Measurements from ENCODE around the gene DSG1.
A peak's percentile ranks its signal among the peaks of the same experiment; 100 is the strongest.
"Not testable (repeated sequence)": the region's sequence is repeated elsewhere in the genome, so short reads cannot be mapped to it uniquely, and the experiment has no call there.

Gene DSG1

GRCh38 chr18:31329787-31330438 is 12.0 kb downstream of the DSG1 start:
- Histone ChIP-seq H3K36me3 (ENCODE audit: insufficient read depth, insufficient read length, low read length) (no peaks in the 10 kb centered on the region), H3K4me3 (ENCODE audit: insufficient read length, low read depth) (no peak overlapping the region), H3K9ac (ENCODE audit: insufficient read length, low read depth) (no peak overlapping the region), H3K4me1 (ENCODE audit: insufficient read depth, insufficient read length) (no peaks in the 10 kb centered on the region), H3K9me3 (ENCODE audit: insufficient read depth, low read length) (no peaks in the 10 kb centered on the region), H3K27me3 (ENCODE audit: insufficient read depth, insufficient read length) (no peaks in the 10 kb centered on the region)
- peak; percentile 47 for DNase-seq (ENCODE audit: low read depth, low spot score)
- TF ChIP-seq YY1 (IDR thresholded peaks at IDR 0.05; ENCODE audit: insufficient read depth, insufficient read length) = no peak
- TF ChIP-seq ZNF274 (IDR thresholded peaks at IDR 0.05; ENCODE audit: low read depth, low read length) = no peak
- TF ChIP-seq SUZ12 (IDR thresholded peaks at IDR 0.05; ENCODE audit: extremely low read depth, insufficient read depth, insufficient read length) = no peak

DNA sequence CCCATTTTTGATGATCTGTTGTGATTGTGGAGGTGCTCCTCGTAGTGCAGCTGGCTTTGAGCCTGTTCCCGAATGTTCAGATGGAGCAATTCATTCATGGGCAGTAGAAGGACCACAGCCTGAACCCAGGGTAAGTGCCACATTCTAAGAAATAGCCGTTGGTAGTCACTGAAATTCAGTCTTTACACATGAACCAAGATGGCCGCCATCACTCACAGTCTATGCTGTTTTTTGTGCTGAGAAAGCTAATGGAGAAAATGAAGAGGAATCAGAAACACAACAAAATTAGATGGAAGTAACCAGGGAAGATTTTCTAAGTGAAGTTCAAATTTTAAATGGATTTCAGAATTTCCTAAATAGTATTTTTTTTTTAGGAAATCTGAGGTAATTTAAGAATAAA is 25.5 kb downstream of the DSG1 start:
- no peaks in the 10 kb centered on the region for H3K36me3 ChIP-seq (ENCODE audit: insufficient read depth, insufficient read length, low read length)
- no peaks in the 10 kb centered on the region for H3K27me3 ChIP-seq (ENCODE audit: insufficient read depth, insufficient read length)
- no peak overlapping the region for H3K9ac ChIP-seq (ENCODE audit: insufficient read length, low read depth)
- TF ChIP-seq SUZ12 (IDR thresholded peaks at IDR 0.05; ENCODE audit: extremely low read depth, insufficient read depth, insufficient read length) (no peak), YY1 (IDR thresholded peaks at IDR 0.05; ENCODE audit: insufficient read depth, insufficient read length) (no peak), ZNF274 (IDR thresholded peaks at IDR 0.05; ENCODE audit: low read depth, low read length) (no peak)
- no peak overlapping the region for H3K4me3 ChIP-seq (ENCODE audit: insufficient read length, low read depth)
- H3K9me3 ChIP-seq (ENCODE audit: insufficient read depth, low read length) = no peaks in the 10 kb centered on the region; the same call in 1 of the 2 replicates
- DNase-seq (ENCODE audit: low read depth, low spot score) = no peak
- H3K4me1 ChIP-seq (ENCODE audit: insufficient read depth, insufficient read length) = no peaks in the 10 kb centered on the region

- H3K9ac ChIP-seq (ENCODE audit: insufficient read length, low read depth); H3K27me3 ChIP-seq (ENCODE audit: insufficient read depth, insufficient read length); DNase-seq (ENCODE audit: low read depth, low spot score); H3K4me1 ChIP-seq (ENCODE audit: insufficient read depth, insufficient read length); H3K36me3 ChIP-seq (ENCODE audit: insufficient read depth, insufficient read length, low read length); H3K4me3 ChIP-seq (ENCODE audit: insufficient read length, low read depth): not testable (repeated sequence)
- peaks cover 12% of the 10 kb centered on the region; the same call in 1 of the 2 replicates for H3K9me3 ChIP-seq (ENCODE audit: insufficient read depth, low read length)
These were observed 35.4 kb downstream of the DSG1 start for GRCh38 chr18:31353336-31353735.

- Histone ChIP-seq H3K4me1 (ENCODE audit: insufficient read depth, insufficient read length) (no peaks in the 10 kb centered on the region), H3K9ac (ENCODE audit: insufficient read length, low read depth) (no peak overlapping the region), H3K36me3 (ENCODE audit: insufficient read depth, insufficient read length, low read length) (no peaks in the 10 kb centered on the region), H3K9me3 (ENCODE audit: insufficient read depth, low read length) (peaks cover 12% of the 10 kb centered on the region; the same call in 1 of the 2 replicates), H3K4me3 (ENCODE audit: insufficient read length, low read depth) (no peak overlapping the region), H3K27me3 (ENCODE audit: insufficient read depth, insufficient read length) (no peaks in the 10 kb centered on the region)
- TF ChIP-seq YY1 (IDR thresholded peaks at IDR 0.05; ENCODE audit: insufficient read depth, insufficient read length) = no peak
- no peak for TF ChIP-seq SUZ12 (IDR thresholded peaks at IDR 0.05; ENCODE audit: extremely low read depth, insufficient read depth, insufficient read length)
- no peak for TF ChIP-seq ZNF274 (IDR thresholded peaks at IDR 0.05; ENCODE audit: low read depth, low read length)
- DNase-seq (ENCODE audit: low read depth, low spot score) = no peak
These were observed 37.0 kb downstream of the DSG1 start for GRCh38 chr18:31354990-31355389.

DNA sequence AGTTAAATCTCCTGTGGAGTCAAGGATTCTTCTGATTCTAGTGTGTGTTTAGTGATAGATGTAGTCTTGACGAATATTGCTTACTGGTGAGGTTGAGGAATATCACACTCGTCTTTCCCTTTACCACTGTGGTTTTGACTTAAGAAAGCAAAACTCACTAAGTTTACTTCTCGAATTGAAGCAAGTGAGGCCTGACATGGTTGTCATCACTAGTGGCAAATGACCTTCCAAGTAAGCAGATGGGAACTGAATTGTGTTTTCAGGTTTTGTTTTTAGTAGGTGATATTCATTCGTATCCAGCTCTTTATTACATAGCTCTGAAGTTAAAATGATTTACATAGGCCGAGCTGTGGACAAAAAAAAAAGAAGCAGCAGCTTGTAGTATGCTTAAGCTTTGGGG is 38.1 kb downstream of the DSG1 start:
- Histone ChIP-seq H3K9ac (ENCODE audit: insufficient read length, low read depth) (no peak overlapping the region), H3K4me3 (ENCODE audit: insufficient read length, low read depth) (no peak overlapping the region), H3K4me1 (ENCODE audit: insufficient read depth, insufficient read length) (no peaks in the 10 kb centered on the region), H3K9me3 (ENCODE audit: insufficient read depth, low read length) (peaks cover 12% of the 10 kb centered on the region; the same call in 1 of the 2 replicates), H3K27me3 (ENCODE audit: insufficient read depth, insufficient read length) (no peaks in the 10 kb centered on the region), H3K36me3 (ENCODE audit: insufficient read depth, insufficient read length, low read length) (no peaks in the 10 kb centered on the region)
- no peak for DNase-seq (ENCODE audit: low read depth, low spot score)
- no peak for TF ChIP-seq YY1 (IDR thresholded peaks at IDR 0.05; ENCODE audit: insufficient read depth, insufficient read length)
- TF ChIP-seq SUZ12 (IDR thresholded peaks at IDR 0.05; ENCODE audit: extremely low read depth, insufficient read depth, insufficient read length) = no peak
- TF ChIP-seq ZNF274 (IDR thresholded peaks at IDR 0.05; ENCODE audit: low read depth, low read length) = no peak

GRCh38 chr18:31364190-31364589 is 46.2 kb downstream of the DSG1 start:
- peaks cover 7% of the 10 kb centered on the region; the same call in 1 of the 2 replicates for H3K9me3 ChIP-seq (ENCODE audit: insufficient read depth, low read length)
- TF ChIP-seq YY1 (IDR thresholded peaks at IDR 0.05; ENCODE audit: insufficient read depth, insufficient read length) (no peak), ZNF274 (IDR thresholded peaks at IDR 0.05; ENCODE audit: low read depth, low read length) (no peak), SUZ12 (IDR thresholded peaks at IDR 0.05; ENCODE audit: extremely low read depth, insufficient read depth, insufficient read length) (no peak)
- no peak overlapping the region for H3K9ac ChIP-seq (ENCODE audit: insufficient read length, low read depth)
- no peaks in the 10 kb centered on the region for H3K27me3 ChIP-seq (ENCODE audit: insufficient read depth, insufficient read length)
- no peaks in the 10 kb centered on the region for H3K36me3 ChIP-seq (ENCODE audit: insufficient read depth, insufficient read length, low read length)
- DNase-seq (ENCODE audit: low read depth, low spot score) = no peak
- H3K4me1 ChIP-seq (ENCODE audit: insufficient read depth, insufficient read length) = no peaks in the 10 kb centered on the region
- H3K4me3 ChIP-seq (ENCODE audit: insufficient read length, low read depth) = no peak overlapping the region

DNA sequence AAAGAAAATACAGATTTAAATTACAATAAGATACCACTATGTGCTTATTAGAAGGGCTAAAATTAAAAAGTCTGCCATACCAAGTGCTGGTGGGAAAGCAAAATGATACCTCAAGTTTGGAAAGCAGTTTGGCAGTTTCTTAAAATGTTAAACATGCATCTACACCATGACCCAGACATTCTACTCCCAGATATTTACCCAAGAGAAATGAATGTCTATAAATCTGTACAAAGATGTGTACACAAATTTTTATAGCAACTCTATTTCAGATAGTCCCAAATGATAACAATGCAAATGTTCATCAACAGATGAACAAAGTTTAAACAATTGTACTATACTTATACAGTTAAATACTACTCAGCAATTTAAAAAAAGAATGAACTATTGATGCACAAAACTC is 51.5 kb downstream of the DSG1 start:
- H3K27me3 ChIP-seq (ENCODE audit: insufficient read depth, insufficient read length) = no peaks in the 10 kb centered on the region
- no peak for DNase-seq (ENCODE audit: low read depth, low spot score)
- no peaks in the 10 kb centered on the region for H3K36me3 ChIP-seq (ENCODE audit: insufficient read depth, insufficient read length, low read length)
- no peaks in the 10 kb centered on the region for H3K4me1 ChIP-seq (ENCODE audit: insufficient read depth, insufficient read length)
- no peak overlapping the region for H3K9ac ChIP-seq (ENCODE audit: insufficient read length, low read depth)
- H3K9me3 ChIP-seq (ENCODE audit: insufficient read depth, low read length) = no peaks in the 10 kb centered on the region
- H3K4me3 ChIP-seq (ENCODE audit: insufficient read length, low read depth) = no peak overlapping the region
- TF ChIP-seq SUZ12 (IDR thresholded peaks at IDR 0.05; ENCODE audit: extremely low read depth, insufficient read depth, insufficient read length) = no peak
- no peak for TF ChIP-seq YY1 (IDR thresholded peaks at IDR 0.05; ENCODE audit: insufficient read depth, insufficient read length)
- TF ChIP-seq ZNF274 (IDR thresholded peaks at IDR 0.05; ENCODE audit: low read depth, low read length) = no peak
